BLaER1 (cell line): ENCODE data around the gene PGD.
"Not testable (repeated sequence)": the region's sequence is repeated elsewhere in the genome, so short reads cannot be mapped to it uniquely, and the experiment has no call there.

Experiments used
- H3K27ac ChIP-seq: shearing (Covaris generic); formaldehyde crosslinking; 2 replicates; pipeline ENCODE4 v1.8.1; 2022
- H3K27me3 ChIP-seq: shearing (Covaris generic); formaldehyde crosslinking; 2 replicates; pipeline ENCODE4 v1.8.1; 2022
- H3K36me3 ChIP-seq: shearing (Covaris generic); formaldehyde crosslinking; 2 replicates; pipeline ENCODE4 v1.8.1; 2022
- H3K4me1 ChIP-seq: shearing (Covaris generic); formaldehyde crosslinking; 2 replicates; pipeline ENCODE4 v1.8.1; 2022
- H3K4me2 ChIP-seq: shearing (Covaris generic); formaldehyde crosslinking; 2 replicates; pipeline ENCODE4 v1.8.1; 2022
- H3K4me3 ChIP-seq: shearing (Covaris generic); formaldehyde crosslinking; 2 replicates; pipeline ENCODE4 v1.8.1; 2022
- H3K9ac ChIP-seq: shearing (Covaris generic); formaldehyde crosslinking; 2 replicates; pipeline ENCODE4 v1.8.1; 2022
- H3K9me3 ChIP-seq: shearing (Covaris generic); formaldehyde crosslinking; 2 replicates; pipeline ENCODE4 v1.8.1; 2022
- H4K20me1 ChIP-seq: shearing (Covaris generic); formaldehyde crosslinking; 2 replicates; pipeline ENCODE4 v1.8.1; 2022
- Cebpa-rat ChIP-seq: shearing (Covaris generic); IDR thresholded peaks from 2 replicates; pipeline ENCODE4 v1.8.1; 2022

PGD gene

GRCh38 chr1:10398278-10398733, 558 bp upstream of the PGD start:
- Histone ChIP-seq H3K4me3 (peak overlapping the region; percentile 90), H3K27ac (peak overlapping the region; percentile 38; the same call in 1 of the 2 replicates), H3K27me3 (no peaks in the 10 kb centered on the region), H3K4me2 (peak overlapping the region; percentile 94), H4K20me1 (peaks cover 30% of the 10 kb centered on the region), H3K36me3 (peaks cover 29% of the 10 kb centered on the region), H3K9me3 (peaks cover 22% of the 10 kb centered on the region), H3K4me1 (peaks cover 26% of the 10 kb centered on the region), H3K9ac (peak overlapping the region; percentile 72)
- TF ChIP-seq Cebpa-rat, result no peak

GRCh38 chr1:10399444-10399941, 629 bp downstream of the PGD start:
- peaks cover 10% of the 10 kb centered on the region for H3K9me3 ChIP-seq

GRCh38 chr1:10400013-10400412, 1.1 kb downstream of the PGD start:
- peak overlapping the region; percentile 98 for H3K4me2 ChIP-seq
- H3K9me3 ChIP-seq, result peaks cover 5% of the 10 kb centered on the region
- H4K20me1 ChIP-seq, result peaks cover 35% of the 10 kb centered on the region
- H3K27me3 ChIP-seq, result no peaks in the 10 kb centered on the region
- H3K9ac ChIP-seq, result peak overlapping the region; percentile 91
- peak overlapping the region; percentile 88; the same call in 1 of the 2 replicates for H3K27ac ChIP-seq
- H3K4me1 ChIP-seq, result peaks cover 26% of the 10 kb centered on the region
- H3K36me3 ChIP-seq, result peaks cover 46% of the 10 kb centered on the region
- peak overlapping the region; percentile 90 for H3K4me3 ChIP-seq
- TF ChIP-seq Cebpa-rat, result no peak

More at GRCh38 chr1:10399444-10399941, 629 bp downstream of the PGD start:
- Histone ChIP-seq H3K4me3 (peak overlapping the region; percentile 90), H3K4me2 (peak overlapping the region; percentile 98), H4K20me1 (peaks cover 32% of the 10 kb centered on the region), H3K36me3 (peaks cover 41% of the 10 kb centered on the region), H3K4me1 (peaks cover 26% of the 10 kb centered on the region), H3K9ac (peak overlapping the region; percentile 91), H3K27ac (peak overlapping the region; percentile 88), H3K27me3 (no peaks in the 10 kb centered on the region)
- TF ChIP-seq Cebpa-rat, result no peak

GRCh38 chr1:10401281-10401680, 2.4 kb downstream of the PGD start:
- no peak for TF ChIP-seq Cebpa-rat
- Histone ChIP-seq H3K4me3 (no peak overlapping the region), H3K9me3 (no peaks in the 10 kb centered on the region), H3K9ac (no peak overlapping the region; the same call in 1 of the 2 replicates), H4K20me1 (peaks cover 35% of the 10 kb centered on the region), H3K27ac (no peak overlapping the region), H3K4me1 (peaks cover 26% of the 10 kb centered on the region), H3K4me2 (peak overlapping the region; percentile 98; the same call in 1 of the 2 replicates), H3K27me3 (no peaks in the 10 kb centered on the region), H3K36me3 (peaks cover 59% of the 10 kb centered on the region)

GRCh38 chr1:10402729-10403274, 3.9 kb downstream of the PGD start:
- no peak overlapping the region for H3K9ac ChIP-seq

GRCh38 chr1:10407201-10407600, 8.3 kb downstream of the PGD start:
- peaks cover 100% of the 10 kb centered on the region for H3K36me3 ChIP-seq
- H3K9me3 ChIP-seq, result no peaks in the 10 kb centered on the region
- no peaks in the 10 kb centered on the region for H3K4me1 ChIP-seq
- H3K4me2 ChIP-seq, result no peak overlapping the region
- no peaks in the 10 kb centered on the region for H3K27me3 ChIP-seq
- H3K27ac ChIP-seq, result no peak overlapping the region
- no peak overlapping the region for H3K4me3 ChIP-seq
- H4K20me1 ChIP-seq, result peaks cover 26% of the 10 kb centered on the region; the same call in 1 of the 2 replicates
- no peak for TF ChIP-seq Cebpa-rat
- no peak overlapping the region for H3K9ac ChIP-seq

More at GRCh38 chr1:10402729-10403274, 3.9 kb downstream of the PGD start:
- no peaks in the 10 kb centered on the region for H3K9me3 ChIP-seq
- H4K20me1 ChIP-seq, result peaks cover 45% of the 10 kb centered on the region
- H3K4me1 ChIP-seq, result peaks cover 23% of the 10 kb centered on the region
- H3K27ac ChIP-seq, result no peak overlapping the region
- H3K4me3 ChIP-seq, result no peak overlapping the region
- peaks cover 74% of the 10 kb centered on the region for H3K36me3 ChIP-seq
- no peak for TF ChIP-seq Cebpa-rat
- no peak overlapping the region for H3K4me2 ChIP-seq
- H3K27me3 ChIP-seq, result no peaks in the 10 kb centered on the region

- no peak for TF ChIP-seq Cebpa-rat
- Histone ChIP-seq H3K4me2 (no peak overlapping the region; the same call in 1 of the 2 replicates), H3K27ac (no peak overlapping the region)
These were observed 16.5 kb downstream of the PGD start for GRCh38 chr1:10415211-10415930.

GRCh38 chr1:10415967-10416366, 17.1 kb downstream of the PGD start:
- H3K27me3 ChIP-seq, result not testable (repeated sequence)

More at GRCh38 chr1:10415211-10415930, 16.5 kb downstream of the PGD start:
- Histone ChIP-seq H3K4me1 (no peaks in the 10 kb centered on the region), H3K36me3 (peaks cover 98% of the 10 kb centered on the region), H4K20me1 (no peaks in the 10 kb centered on the region; the same call in 1 of the 2 replicates), H3K9ac (no peak overlapping the region), H3K9me3 (no peaks in the 10 kb centered on the region), H3K27me3 (no peaks in the 10 kb centered on the region), H3K4me3 (no peak overlapping the region)

GRCh38 chr1:10418741-10419140, 19.9 kb downstream of the PGD start:
- not testable (repeated sequence) for H3K9me3 ChIP-seq, H3K27me3 ChIP-seq, H3K4me2 ChIP-seq, H3K4me1 ChIP-seq, H3K9ac ChIP-seq, H4K20me1 ChIP-seq, H3K4me3 ChIP-seq, H3K27ac ChIP-seq
- peaks cover 90% of the 10 kb centered on the region for H3K36me3 ChIP-seq

More at GRCh38 chr1:10415967-10416366, 17.1 kb downstream of the PGD start:
- H4K20me1 ChIP-seq, H3K4me1 ChIP-seq, H3K4me3 ChIP-seq, H3K9me3 ChIP-seq, H3K27ac ChIP-seq, H3K4me2 ChIP-seq, H3K9ac ChIP-seq: not testable (repeated sequence)
- H3K36me3 ChIP-seq, result peaks cover 98% of the 10 kb centered on the region

GRCh38 chr1:10419351-10419750, 20.5 kb downstream of the PGD start:
- H3K27me3 ChIP-seq, result no peaks in the 10 kb centered on the region
- no peak overlapping the region for H3K27ac ChIP-seq
- H3K4me2 ChIP-seq, result no peak overlapping the region
- no peaks in the 10 kb centered on the region for H4K20me1 ChIP-seq
- H3K4me1 ChIP-seq, result no peaks in the 10 kb centered on the region
- no peak overlapping the region for H3K4me3 ChIP-seq
- TF ChIP-seq Cebpa-rat, result no peak
- no peaks in the 10 kb centered on the region for H3K9me3 ChIP-seq
- H3K36me3 ChIP-seq, result peaks cover 84% of the 10 kb centered on the region
- no peak overlapping the region for H3K9ac ChIP-seq
